ENCODE data around the gene HS1BP3. TPM values are rescaled to one million over a fixed set of nuclear protein-coding genes. Genes with fewer than 3 reads are reported as not detected.
A peak's percentile ranks its signal among the peaks of the same experiment; 100 is the strongest.

HS1BP3 gene
- total RNA-seq, 4 donors from 2014 or later, result 30.4 to 44.6 (median 36.8) TPM

DNA sequence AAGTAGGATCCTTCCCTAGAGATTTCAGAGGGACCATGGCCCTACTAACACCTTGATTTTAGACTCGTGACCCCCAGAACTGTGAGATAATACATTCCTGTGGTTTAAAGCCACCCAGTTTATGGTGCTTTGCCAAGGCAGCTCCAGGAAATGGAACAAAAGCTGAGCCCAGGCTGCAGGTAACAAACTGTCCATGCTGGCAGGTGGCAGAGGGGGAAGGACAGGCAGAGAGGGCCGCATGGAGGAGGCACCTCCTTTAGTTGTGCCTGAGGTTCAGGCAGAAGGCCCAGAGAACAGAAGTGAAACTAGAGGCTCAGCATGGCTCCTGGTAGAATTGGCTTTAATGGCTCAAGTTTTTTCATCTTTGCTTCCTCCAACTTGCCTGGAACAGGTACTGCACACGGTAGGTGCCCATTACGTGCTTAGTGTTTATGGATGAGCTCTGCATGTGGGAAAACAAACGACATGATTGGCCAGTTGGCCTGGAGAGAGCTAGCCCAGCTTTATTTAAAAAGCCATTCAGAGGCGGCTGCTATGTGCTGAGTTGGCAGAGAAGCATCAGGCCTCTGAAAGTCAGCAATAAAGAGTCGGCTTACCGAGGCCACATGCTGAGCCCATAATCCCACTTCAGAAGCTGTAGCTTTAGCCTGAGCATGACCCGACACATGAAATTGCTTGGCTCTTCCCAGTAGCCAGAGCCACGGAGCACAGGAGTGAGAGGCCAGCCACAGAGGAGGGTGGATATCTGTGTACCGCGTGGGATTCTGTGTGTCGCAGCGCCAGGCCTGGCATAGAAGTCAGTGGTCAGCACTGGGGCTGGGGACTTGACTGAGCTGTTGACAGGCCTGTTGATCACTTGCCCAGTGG lies 36.5 kb downstream of the HS1BP3 start:
- 65 to 81% methylated on average over 14 of the region's 14 CpGs for WGBS, 2 donors
- DNase-seq (ENCODE audit: low spot score in 2 of 2), result peak in 1 of 2 donors; percentile 84
- no peak overlapping the region for H3K4me3 ChIP-seq (ENCODE audit: low read depth, poor library complexity, severe bottlenecking)
- intact Hi-C loops (cut with DNase I; ENCODE audit: low total_unique reads), result no loop called here
- no peak for TF ChIP-seq POLR2A (IDR thresholded peaks at IDR 0.05)
- TF ChIP-seq, protein P1, sequence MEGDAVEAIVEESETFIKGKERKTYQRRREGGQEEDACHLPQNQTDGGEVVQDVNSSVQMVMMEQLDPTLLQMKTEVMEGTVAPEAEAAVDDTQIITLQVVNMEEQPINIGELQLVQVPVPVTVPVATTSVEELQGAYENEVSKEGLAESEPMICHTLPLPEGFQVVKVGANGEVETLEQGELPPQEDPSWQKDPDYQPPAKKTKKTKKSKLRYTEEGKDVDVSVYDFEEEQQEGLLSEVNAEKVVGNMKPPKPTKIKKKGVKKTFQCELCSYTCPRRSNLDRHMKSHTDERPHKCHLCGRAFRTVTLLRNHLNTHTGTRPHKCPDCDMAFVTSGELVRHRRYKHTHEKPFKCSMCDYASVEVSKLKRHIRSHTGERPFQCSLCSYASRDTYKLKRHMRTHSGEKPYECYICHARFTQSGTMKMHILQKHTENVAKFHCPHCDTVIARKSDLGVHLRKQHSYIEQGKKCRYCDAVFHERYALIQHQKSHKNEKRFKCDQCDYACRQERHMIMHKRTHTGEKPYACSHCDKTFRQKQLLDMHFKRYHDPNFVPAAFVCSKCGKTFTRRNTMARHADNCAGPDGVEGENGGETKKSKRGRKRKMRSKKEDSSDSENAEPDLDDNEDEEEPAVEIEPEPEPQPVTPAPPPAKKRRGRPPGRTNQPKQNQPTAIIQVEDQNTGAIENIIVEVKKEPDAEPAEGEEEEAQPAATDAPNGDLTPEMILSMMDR (IDR thresholded peaks at IDR 0.05), result no peak

DNA sequence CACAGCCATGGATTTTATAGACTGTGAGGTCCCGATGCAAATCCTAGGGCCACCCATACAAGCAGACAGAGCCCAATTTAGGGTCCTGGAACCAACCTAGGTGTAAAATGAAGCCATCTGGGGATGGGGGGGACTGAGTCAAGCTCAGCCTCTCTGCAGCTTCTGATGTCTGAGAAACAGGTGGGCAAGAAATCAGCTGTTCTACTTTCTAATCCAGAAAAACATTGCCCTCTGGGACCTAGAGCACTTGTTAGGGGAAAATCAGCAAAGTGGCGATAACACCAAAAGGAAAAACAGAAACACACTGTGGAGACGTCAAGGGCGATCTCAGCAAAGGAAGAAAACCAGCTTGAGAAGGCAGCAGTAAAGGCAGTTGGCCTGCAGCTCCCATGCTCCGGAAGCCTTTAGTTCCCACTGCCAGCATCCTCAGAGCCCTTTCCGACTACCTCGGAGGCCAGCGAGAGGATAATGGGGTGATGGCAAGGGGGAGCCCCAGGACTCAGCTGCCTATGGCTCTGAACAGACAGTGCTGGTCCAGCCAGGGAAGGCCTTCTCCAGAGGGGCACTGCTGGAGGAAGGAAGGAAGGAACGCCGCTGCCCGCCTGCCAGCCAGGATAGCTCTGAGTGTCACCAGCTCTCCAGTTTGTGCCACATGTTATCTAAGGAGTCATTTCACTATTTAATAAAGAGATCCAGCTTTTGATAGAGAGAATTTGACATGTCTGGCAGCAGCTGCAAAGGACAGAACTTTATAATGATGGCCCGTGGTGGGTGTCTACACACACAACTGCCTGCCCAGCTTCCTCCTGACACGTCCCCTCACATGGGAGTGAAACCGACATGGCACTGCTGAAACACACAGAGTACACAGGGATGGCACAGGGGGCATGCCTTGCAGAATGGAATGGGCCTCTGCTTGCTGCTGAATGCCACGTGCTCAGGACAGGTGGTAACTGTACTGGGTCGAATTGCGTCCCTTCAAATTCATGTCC lies 37.7 kb downstream of the HS1BP3 start:
- intact Hi-C loops (cut with DNase I; ENCODE audit: low total_unique reads), result no loop called here
- H3K4me3 ChIP-seq (ENCODE audit: low read depth, poor library complexity, severe bottlenecking), result no peak overlapping the region
- WGBS, 2 donors, result 78 to 82% methylated on average over 17 of the region's 17 CpGs
- TF ChIP-seq, protein P1 (IDR thresholded peaks at IDR 0.05), result no peak
- no peak for TF ChIP-seq POLR2A (IDR thresholded peaks at IDR 0.05)
- peak in 1 of 2 donors; percentile 74 for DNase-seq (ENCODE audit: low spot score in 2 of 2)

DNA sequence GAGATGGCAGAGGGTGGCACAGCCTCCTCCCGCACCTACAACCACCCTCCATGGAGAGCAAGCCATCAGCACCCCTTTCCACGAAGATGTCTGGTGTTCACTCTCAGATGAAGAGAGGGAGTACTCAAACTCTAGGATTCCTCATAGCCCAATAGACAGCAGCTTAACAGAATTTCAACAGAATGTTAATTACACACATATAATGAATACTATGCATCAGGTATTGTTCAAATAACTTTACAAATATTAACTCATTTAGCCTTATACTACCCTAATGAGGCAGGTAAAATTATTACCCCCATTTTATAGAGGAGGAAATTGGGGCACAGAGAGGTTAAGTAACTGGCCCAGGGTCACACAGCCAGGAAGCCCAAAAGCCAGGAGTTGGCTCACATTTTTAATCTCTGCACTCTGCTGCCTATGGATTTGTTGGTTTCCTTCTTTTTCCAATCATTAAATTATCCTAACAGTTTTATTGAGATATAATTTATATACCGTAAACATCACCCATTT lies 39.0 kb downstream of the HS1BP3 start:
- WGBS, 2 donors, result 91 to 97% methylated on average over 3 of the region's 3 CpGs
- TF ChIP-seq POLR2A (IDR thresholded peaks at IDR 0.05), result no peak
- TF ChIP-seq, protein P1 (IDR thresholded peaks at IDR 0.05), result no peak
- DNase-seq (ENCODE audit: low spot score in 2 of 2), result no peak
- intact Hi-C loops (cut with DNase I; ENCODE audit: low total_unique reads), result no loop called here
- no peak overlapping the region for H3K4me3 ChIP-seq (ENCODE audit: low read depth, poor library complexity, severe bottlenecking)

DNA sequence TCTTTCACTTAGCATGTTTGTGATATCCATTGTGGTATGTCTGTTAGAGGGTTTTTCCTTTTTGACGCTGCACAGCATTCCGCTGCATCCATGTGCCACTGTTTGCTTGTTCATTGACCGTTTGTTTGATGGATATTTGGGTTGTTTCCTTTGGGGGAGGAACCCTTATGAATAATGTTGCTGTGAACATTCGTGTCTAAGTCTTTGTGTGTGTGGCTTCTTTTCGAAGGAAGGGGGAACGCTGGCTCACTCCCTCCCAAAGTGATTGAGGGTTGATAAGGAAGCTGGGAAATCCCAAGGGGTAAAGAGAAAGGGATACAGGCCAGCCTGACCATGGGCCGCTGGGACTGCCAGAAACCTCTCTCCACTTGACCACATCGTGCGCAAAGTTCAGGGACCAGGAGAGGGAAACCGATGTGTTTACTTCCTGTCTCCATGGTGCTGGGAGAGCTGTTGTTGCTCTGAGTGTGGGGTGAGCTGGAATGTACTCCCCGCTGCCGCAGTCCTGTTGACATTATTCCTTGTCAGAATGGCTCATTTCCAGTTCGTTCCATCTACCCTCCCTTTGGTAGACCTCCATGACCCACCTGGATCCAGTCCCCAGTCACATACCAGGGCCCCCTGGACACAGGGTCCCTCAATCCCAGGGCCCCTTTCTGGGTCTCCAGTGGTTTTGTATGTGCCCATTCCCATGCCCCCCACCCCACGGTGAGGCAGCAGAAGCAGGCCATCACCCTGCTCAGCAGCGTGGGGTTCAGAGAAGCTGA lies 39.6 kb downstream of the HS1BP3 start:
- no peak overlapping the region for H3K4me3 ChIP-seq (ENCODE audit: low read depth, poor library complexity, severe bottlenecking)
- TF ChIP-seq, protein P1 (IDR thresholded peaks at IDR 0.05), result peak in 1 of 3 donors; percentile 17
- no peak for TF ChIP-seq POLR2A (IDR thresholded peaks at IDR 0.05)
- peak in 1 of 2 donors; percentile 88 for DNase-seq (ENCODE audit: low spot score in 2 of 2)
- 64 to 69% methylated on average over 13 to 15 of the region's 15 CpGs for WGBS, 2 donors
- intact Hi-C loops (cut with DNase I; ENCODE audit: low total_unique reads), result no loop called here

DNA sequence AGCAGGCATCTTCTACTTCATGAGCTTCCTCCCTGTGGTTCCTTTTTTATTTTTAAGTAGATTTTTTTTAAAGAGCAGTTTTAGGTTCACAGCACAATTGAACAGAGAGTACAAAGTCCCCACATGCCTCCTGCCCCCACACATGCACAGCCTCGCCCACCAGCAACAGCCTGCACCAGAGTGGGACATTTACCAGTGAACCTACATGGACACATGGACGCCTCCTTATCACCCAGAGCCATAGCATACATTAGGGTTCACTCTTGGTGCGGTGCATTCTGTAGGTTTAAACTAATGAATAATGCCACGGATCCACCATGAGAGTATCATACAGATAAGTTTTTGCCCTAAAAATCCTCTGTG lies 40.9 kb downstream of the HS1BP3 start:
- 72 to 75% methylated on average over 4 of the region's 4 CpGs for WGBS, 2 donors
- no peak for DNase-seq (ENCODE audit: low spot score in 2 of 2)
- no peak overlapping the region for H3K4me3 ChIP-seq (ENCODE audit: low read depth, poor library complexity, severe bottlenecking)
- intact Hi-C loops (cut with DNase I; ENCODE audit: low total_unique reads), result no loop called here
- TF ChIP-seq, protein P1 (IDR thresholded peaks at IDR 0.05), result no peak
- TF ChIP-seq POLR2A (IDR thresholded peaks at IDR 0.05), result no peak

All from lower leg skin (tissue), 4 donors.